ENCODE data around the gene PNMT.

- TF ChIP-seq CTCF (IDR thresholded peaks at IDR 0.05), result no peak
- TF ChIP-seq POLR2A (IDR thresholded peaks at IDR 0.05), result no peak
These were observed 25.8 kb upstream of the PNMT start for GRCh38 chr17:39642291-39643074.

Measured in thyroid gland (tissue), 4 donors.